K562 (cell line): ENCODE results near the gene CEP170. TPM values are rescaled to one million over a fixed set of nuclear protein-coding genes. Genes with fewer than 3 reads are reported as not detected.

ENCODE experiments used
- ATAC-seq: fragments of 200-7000 bp; cut with Tn5 transposase; 3 replicates; pipeline ENCODE4 v1.9.1; 2020; ENCODE audit warnings: moderate library complexity
- BruUV-seq: library from RNA; stranded (reverse); fragments of 400-500 nt; replicated peaks from 2 replicates; lab custom pipeline; 2021; lab: Mats Ljungman, UMichigan
- CTCF ChIA-PET: fragments of 300-600 bp; formaldehyde crosslinking; extraction: SDS; loops from one replicate; lab custom pipeline; 2021; ENCODE audit warnings: low intra/inter-chr PET ratio; lab: Yijun Ruan, JAX
- POLR2A ChIA-PET: fragments of 300-600, 350-650 bp; sonication (Branson Sonifier 250); formaldehyde crosslinking; extraction: SDS; loops from one replicate; lab custom pipeline; 2021; ENCODE audit warnings: antibody characterized with exemption, inconsistent platforms; lab: Yijun Ruan, JAX
- DNase-seq, 4 experiments: peaks; one replicate each; pipeline versions ENCODE4 v3.0.0 to v3.0.0-alpha.2; 2011 to 2018; ENCODE audit warnings: low spot score in 3 of 4, mixed read lengths in 3 of 4; ENCODE audit errors: extremely low read depth in 1 of 4
- FAIRE-seq: peaks from 2 replicates; lab custom pipeline; 2011; peaks lifted over from hg19 to GRCh38; lab: Jason Lieb, UNC
- H2AFZ ChIP-seq: 2 replicates; pipeline ENCODE4 v1.6.0; 2011; ENCODE audit warnings: low read depth, low read length, control low read depth, inconsistent platforms
- H3K27ac ChIP-seq: fragments of 200-600 bp; 3 replicates; pipeline ENCODE4 v1.8.0; 2011; ENCODE audit warnings: low read depth, mild to moderate bottlenecking, control low read depth, inconsistent platforms, low read length, moderate library complexity, mixed read lengths; ENCODE audit errors: extremely low read depth
- H3K27me3 ChIP-seq, 2 experiments: fragments of 300-600 bp in 1 of 2; 2 replicates in 1 of 2; 3 replicates in 1 of 2; pipeline versions ENCODE4 v1.6.0 to v1.8.0; 2011; ENCODE audit warnings: inconsistent platforms in 2 of 2, low read length in 2 of 2, mild to moderate bottlenecking in 1 of 2, mixed read lengths in 1 of 2, moderate library complexity in 1 of 2; ENCODE audit not compliant: control insufficient read depth in 2 of 2, insufficient read depth in 2 of 2
- H3K36me3 ChIP-seq: fragments of 300-600 bp; 3 replicates; pipeline ENCODE4 v1.8.0; 2011; ENCODE audit warnings: mild to moderate bottlenecking, low read length, inconsistent platforms; ENCODE audit not compliant: control insufficient read depth, insufficient read depth
- H3K4me1 ChIP-seq, 2 experiments: fragments of 200-600 bp in 1 of 2; replicated peaks in 1 of 2; 2 replicates in 1 of 2; 3 replicates in 1 of 2; pipeline versions ENCODE4 v1.5.1 to v1.8.0; 2011; ENCODE audit warnings: inconsistent platforms in 2 of 2, low read length in 2 of 2, mild to moderate bottlenecking in 1 of 2, mixed read lengths in 1 of 2, moderate library complexity in 1 of 2; ENCODE audit not compliant: control insufficient read depth in 2 of 2, insufficient read depth in 2 of 2
- H3K4me2 ChIP-seq: 2 replicates; pipeline ENCODE4 v1.6.1; 2011; ENCODE audit warnings: low read length, control low read depth, inconsistent platforms, mixed read lengths; ENCODE audit not compliant: insufficient read depth
- H3K4me3 ChIP-seq: fragments of 200-600 bp; sonication (generic), shearing (Covaris generic); 2 replicates; pipeline ENCODE4 v1.5.1; 2016; ENCODE audit warnings: control low read depth, inconsistent platforms
- H3K79me2 ChIP-seq: fragments of 200-600 bp; 3 replicates; pipeline ENCODE4 v1.8.0; 2011; ENCODE audit warnings: low read length, inconsistent platforms; ENCODE audit not compliant: control insufficient read depth, insufficient read depth
- H3K9ac ChIP-seq, 2 experiments: 2 replicates each; pipeline versions ENCODE4 v1.6.0 to v1.6.1; 2011; ENCODE audit warnings: low read depth in 2 of 2, low read length in 2 of 2, control low read depth in 1 of 2, inconsistent platforms in 1 of 2, mild to moderate bottlenecking in 1 of 2, mixed read lengths in 1 of 2; ENCODE audit not compliant: insufficient read depth in 1 of 2
- H3K9me1 ChIP-seq: one replicate; pipeline ENCODE4 v1.6.0; 2011; ENCODE audit warnings: inconsistent platforms, mild to moderate bottlenecking, low read length, moderate library complexity; ENCODE audit not compliant: control insufficient read depth, insufficient read depth
- H3K9me3 ChIP-seq: replicated peaks from 2 replicates; pipeline ENCODE4 v1.5.1; 2011; ENCODE audit warnings: low read depth, low read length, inconsistent platforms; ENCODE audit not compliant: control insufficient read depth, insufficient read depth
- H4K20me1 ChIP-seq: replicated peaks from 2 replicates; pipeline ENCODE4 v1.6.1; 2011; ENCODE audit warnings: low read length, inconsistent platforms, mixed read lengths; ENCODE audit not compliant: control insufficient read depth, insufficient read depth
- GTF2A2 ChIP-seq: IDR thresholded peaks from 2 replicates; pipeline ENCODE4 v1.6.1; 2016; ENCODE audit warnings: mild to moderate bottlenecking, missing genetic modification characterization, missing compliant biosample characterization
- HDGF ChIP-seq: fragments of 450-650 bp; IDR thresholded peaks from 2 replicates; pipeline ENCODE4 v1.6.1; 2016
- HNRNPK ChIP-seq: fragments of 200-400 bp; formaldehyde crosslinking; IDR thresholded peaks from one replicate; pipeline ENCODE4 v1.6.1; 2018; ENCODE audit warnings: mild to moderate bottlenecking, low read depth, low read length; ENCODE audit not compliant: poor library complexity, severe bottlenecking
- HOXB6 ChIP-seq: fragments of 250-450 bp; sonication (Bioruptor Pico); IDR thresholded peaks from 2 replicates; pipeline ENCODE4 v1.5.1; 2022; ENCODE audit warnings: mild to moderate bottlenecking, borderline replicate concordance
- RFX1 ChIP-seq: fragments of 450-650 bp; IDR thresholded peaks from 2 replicates; pipeline ENCODE4 v1.6.1; 2016; ENCODE audit warnings: mild to moderate bottlenecking, moderate library complexity
- TEAD2 ChIP-seq: fragments of 450-650 bp; IDR thresholded peaks from 2 replicates; pipeline ENCODE4 v1.6.1; 2016; ENCODE audit warnings: missing genetic modification characterization, control low read depth, missing compliant biosample characterization
- ZNF121 ChIP-seq: sonication (generic); formaldehyde crosslinking; conservative IDR thresholded peaks from 2 replicates; pipeline ENCODE4 v1.8.0; 2022; ENCODE audit warnings: missing genetic modification reagents
- WGBS: fragments of 100-300 bp; shearing (Covaris generic); methylation state at CpG from one replicate; pipeline ENCODE4 v1.1.6; 2016; ENCODE audit warnings: low coverage, mixed read lengths; ENCODE audit not compliant: insufficient coverage; ENCODE audit errors: missing lambda C conversion rate; 5-methylcytosine and 5-hydroxymethylcytosine counted together
- in situ Hi-C: fragments of 300-500 bp; cut with MboI; formaldehyde crosslinking; loops from 4 replicates; pipeline ENCODE4 v1.15.0; 2018; ENCODE audit warnings: inconsistent platforms, mixed read lengths
- intact Hi-C: fragments of 100-400 bp; cut with micrococcal nuclease; formaldehyde crosslinking; loops from 2 replicates; pipeline ENCODE4 v1.14.2; 2022
- polyA plus RNA-seq, 8 experiments: library from polyadenylated mRNA; depleted of rRNA in 4 of 8; stranded (reverse) in 5 of 8; unstranded in 3 of 8; fragments of >200 nt; fragmentation: Nextera tagmentation in 2 of 8; fragmentation: Illumina TruSeq in 1 of 8; extraction: Ambion mirVana in 2 of 8; extraction: Trizol in 1 of 8; gene quantifications; 2 replicates each; pipeline versions ENCODE4 v1.2.1 to v1.2.3, GENCODE V29; 2011 to 2014; ENCODE audit warnings: inconsistent platforms in 1 of 8, missing spikeins in 1 of 8
- total RNA-seq, 7 experiments: library from RNA; depleted of rRNA in 6 of 7; stranded (reverse); fragments of >200 nt in 6 of 7; fragmentation: Illumina TruSeq in 2 of 7; extraction: Trizol in 2 of 7; gene quantifications; 2 replicates each; pipeline versions ENCODE4 v1.2.1 to v1.2.3, GENCODE V29; 2011 to 2021; ENCODE audit warnings: low replicate concordance in 1 of 7
- TF ChIP-seq, protein P1 (sequence below): fragments of 250-450 bp; sonication (Bioruptor Pico); IDR thresholded peaks from 2 replicates; pipeline ENCODE4 v1.8.0; 2022; ENCODE audit warnings: moderate library complexity, mild to moderate bottlenecking, inconsistent platforms
- TF ChIP-seq, protein P2 (sequence below): fragments of 250-450 bp; sonication (Bioruptor Pico); IDR thresholded peaks from 2 replicates; pipeline ENCODE4 v1.9.0; 2021; ENCODE audit warnings: mild to moderate bottlenecking, inconsistent platforms
- TF ChIP-seq, protein P3 (sequence below): fragments of 450-650 bp; formaldehyde crosslinking; IDR thresholded peaks from 2 replicates; pipeline ENCODE4 v1.4.0; 2020; ENCODE audit warnings: mild to moderate bottlenecking, moderate library complexity
- TF ChIP-seq, protein P4 (sequence below), 3 experiments: IDR thresholded peaks in 2 of 3; conservative IDR thresholded peaks in 1 of 3; 2 replicates each; pipeline ENCODE4 v1.5.1; 2011 to 2012; ENCODE audit warnings: low read length in 3 of 3, mild to moderate bottlenecking in 3 of 3, control low read depth in 2 of 3, improper control_type of control experiment in 1 of 3, inconsistent platforms in 1 of 3, low read depth in 1 of 3, mixed read lengths in 1 of 3, moderate library complexity in 1 of 3; ENCODE audit not compliant: insufficient read depth in 2 of 3

Gene CEP170
- total and polyA plus RNA-seq, 9 of the 15 experiments (the other 6 are each of a cell fraction or from before 2014, with no cell fraction given) = 22.6 to 110 (median 68.5) TPM

- Histone ChIP-seq H3K27ac (no peak overlapping the region), H3K9me1 (no peaks in the 10 kb centered on the region), H3K9ac (no peak overlapping the region), H2AFZ (no peak overlapping the region), H3K27me3 (no peaks in the 10 kb centered on the region), H3K9me3 (no peaks in the 10 kb centered on the region), H3K4me2 (no peak overlapping the region), H3K4me1 (peaks cover 0 to 5% of the 10 kb centered on the region in 2 experiments; a peak in 2 of 5 replicates), H3K4me3 (no peak overlapping the region), H3K36me3 (peaks cover 8% of the 10 kb centered on the region; the same call in 2 of the 3 replicates), H3K79me2 (no peaks in the 10 kb centered on the region), H4K20me1 (no peaks in the 10 kb centered on the region)
- TF ChIP-seq TEAD2 (tag) (no peak), GTF2A2 (no peak), HOXB6 (CRISPR knock-in tag) (no peak), ZNF121 (CRISPR knock-in tag) (no peak), HNRNPK (no peak), HDGF (no peak), RFX1 (no peak)
- TF ChIP-seq, protein P1, sequence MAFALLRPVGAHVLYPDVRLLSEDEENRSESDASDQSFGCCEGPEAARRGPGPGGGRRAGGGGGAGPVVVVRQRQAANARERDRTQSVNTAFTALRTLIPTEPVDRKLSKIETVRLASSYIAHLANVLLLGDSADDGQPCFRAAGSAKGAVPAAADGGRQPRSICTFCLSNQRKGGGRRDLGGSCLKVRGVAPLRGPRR (CRISPR knock-in tag) = no peak
- TF ChIP-seq, protein P2, sequence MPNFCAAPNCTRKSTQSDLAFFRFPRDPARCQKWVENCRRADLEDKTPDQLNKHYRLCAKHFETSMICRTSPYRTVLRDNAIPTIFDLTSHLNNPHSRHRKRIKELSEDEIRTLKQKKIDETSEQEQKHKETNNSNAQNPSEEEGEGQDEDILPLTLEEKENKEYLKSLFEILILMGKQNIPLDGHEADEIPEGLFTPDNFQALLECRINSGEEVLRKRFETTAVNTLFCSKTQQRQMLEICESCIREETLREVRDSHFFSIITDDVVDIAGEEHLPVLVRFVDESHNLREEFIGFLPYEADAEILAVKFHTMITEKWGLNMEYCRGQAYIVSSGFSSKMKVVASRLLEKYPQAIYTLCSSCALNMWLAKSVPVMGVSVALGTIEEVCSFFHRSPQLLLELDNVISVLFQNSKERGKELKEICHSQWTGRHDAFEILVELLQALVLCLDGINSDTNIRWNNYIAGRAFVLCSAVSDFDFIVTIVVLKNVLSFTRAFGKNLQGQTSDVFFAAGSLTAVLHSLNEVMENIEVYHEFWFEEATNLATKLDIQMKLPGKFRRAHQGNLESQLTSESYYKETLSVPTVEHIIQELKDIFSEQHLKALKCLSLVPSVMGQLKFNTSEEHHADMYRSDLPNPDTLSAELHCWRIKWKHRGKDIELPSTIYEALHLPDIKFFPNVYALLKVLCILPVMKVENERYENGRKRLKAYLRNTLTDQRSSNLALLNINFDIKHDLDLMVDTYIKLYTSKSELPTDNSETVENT (CRISPR knock-in tag) = no peak
- TF ChIP-seq, protein P3, sequence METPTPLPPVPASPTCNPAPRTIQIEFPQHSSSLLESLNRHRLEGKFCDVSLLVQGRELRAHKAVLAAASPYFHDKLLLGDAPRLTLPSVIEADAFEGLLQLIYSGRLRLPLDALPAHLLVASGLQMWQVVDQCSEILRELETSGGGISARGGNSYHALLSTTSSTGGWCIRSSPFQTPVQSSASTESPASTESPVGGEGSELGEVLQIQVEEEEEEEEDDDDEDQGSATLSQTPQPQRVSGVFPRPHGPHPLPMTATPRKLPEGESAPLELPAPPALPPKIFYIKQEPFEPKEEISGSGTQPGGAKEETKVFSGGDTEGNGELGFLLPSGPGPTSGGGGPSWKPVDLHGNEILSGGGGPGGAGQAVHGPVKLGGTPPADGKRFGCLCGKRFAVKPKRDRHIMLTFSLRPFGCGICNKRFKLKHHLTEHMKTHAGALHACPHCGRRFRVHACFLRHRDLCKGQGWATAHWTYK = no peak
- TF ChIP-seq, protein P4, sequence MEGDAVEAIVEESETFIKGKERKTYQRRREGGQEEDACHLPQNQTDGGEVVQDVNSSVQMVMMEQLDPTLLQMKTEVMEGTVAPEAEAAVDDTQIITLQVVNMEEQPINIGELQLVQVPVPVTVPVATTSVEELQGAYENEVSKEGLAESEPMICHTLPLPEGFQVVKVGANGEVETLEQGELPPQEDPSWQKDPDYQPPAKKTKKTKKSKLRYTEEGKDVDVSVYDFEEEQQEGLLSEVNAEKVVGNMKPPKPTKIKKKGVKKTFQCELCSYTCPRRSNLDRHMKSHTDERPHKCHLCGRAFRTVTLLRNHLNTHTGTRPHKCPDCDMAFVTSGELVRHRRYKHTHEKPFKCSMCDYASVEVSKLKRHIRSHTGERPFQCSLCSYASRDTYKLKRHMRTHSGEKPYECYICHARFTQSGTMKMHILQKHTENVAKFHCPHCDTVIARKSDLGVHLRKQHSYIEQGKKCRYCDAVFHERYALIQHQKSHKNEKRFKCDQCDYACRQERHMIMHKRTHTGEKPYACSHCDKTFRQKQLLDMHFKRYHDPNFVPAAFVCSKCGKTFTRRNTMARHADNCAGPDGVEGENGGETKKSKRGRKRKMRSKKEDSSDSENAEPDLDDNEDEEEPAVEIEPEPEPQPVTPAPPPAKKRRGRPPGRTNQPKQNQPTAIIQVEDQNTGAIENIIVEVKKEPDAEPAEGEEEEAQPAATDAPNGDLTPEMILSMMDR (IDR thresholded peaks at IDR 0.05 in 2 of 3, conservative IDR thresholded peaks at IDR 0.05 in 1 of 3; ENCODE audit: insufficient read depth in 2 of 3, low read depth in 1 of 3, low read length in 3 of 3) = no peak
- no TSS peak for BruUV-seq
- ChIA-PET POLR2A (no interaction called here), CTCF (no interaction called here)
- in situ Hi-C loops = no loop called here
- intact Hi-C loops = no loop called here
- 33% methylated on average over 3 of the region's 3 CpGs for WGBS
- ATAC-seq = no peak
- DNase-seq = no peak
- no peak for FAIRE-seq
These were observed 25.6 kb upstream of the CEP170 start for GRCh38 chr1:243280571-243281129.
